Caco-2 (cell line): Measurements from ENCODE around the gene MAMLD1. TPM values are rescaled to one million over a fixed set of nuclear protein-coding genes. Genes with fewer than 3 reads are reported as not detected.

Experiments used
- BruUV-seq: library from RNA; stranded (reverse); fragments of 400-500 nt; replicated peaks from 2 replicates; lab custom pipeline; 2021; lab: Mats Ljungman, UMichigan
- CTCF ChIA-PET: fragments of 300-600 bp; sonication (Branson Sonifier 250); formaldehyde crosslinking; loops from one replicate; lab custom pipeline; 2022; ENCODE audit warnings: antibody characterized with exemption; lab: Charles Lee
- POLR2A ChIA-PET: fragments of 300-600 bp; sonication (Branson Sonifier 250); formaldehyde crosslinking; loops from one replicate; lab custom pipeline; 2022; ENCODE audit warnings: antibody characterized with exemption; lab: Charles Lee
- DNase-seq, 2 experiments: peaks; one replicate each; pipeline versions ENCODE4 v3.0.0 to v3.0.0-alpha.2; 2020 to 2022
- H3K27me3 ChIP-seq: replicated peaks from 2 replicates; pipeline ENCODE4 v1.6.0; 2011; ENCODE audit warnings: low read length; ENCODE audit not compliant: control insufficient read depth, insufficient read depth
- H3K36me3 ChIP-seq: 2 replicates; pipeline ENCODE4 v1.5.1; 2011; ENCODE audit warnings: low read length; ENCODE audit not compliant: control insufficient read depth, insufficient read depth
- H3K4me1 ChIP-seq: fragments of 250-450 bp; sonication (Bioruptor Pico); 2 replicates; pipeline ENCODE4 v1.5.1; 2020; ENCODE audit warnings: mild to moderate bottlenecking
- H3K4me3 ChIP-seq: 2 replicates; pipeline ENCODE4 v1.5.1; 2011; ENCODE audit warnings: low read depth, mild to moderate bottlenecking, control low read depth, low read length
- H3K9me3 ChIP-seq: fragments of 250-450 bp; sonication (Bioruptor Pico); 2 replicates; pipeline ENCODE4 v1.5.1; 2020; ENCODE audit warnings: mild to moderate bottlenecking, moderate library complexity
- H3K27ac Mint-ChIP-seq: one replicate; pipeline ENCODE4 v1.8.0; 2022; ENCODE audit warnings: mixed read lengths; ENCODE audit not compliant: unreplicated experiment
- H3K27me3 Mint-ChIP-seq: one replicate; pipeline ENCODE4 v1.8.0; 2022; ENCODE audit warnings: mixed read lengths; ENCODE audit not compliant: insufficient read depth, unreplicated experiment
- H3K36me3 Mint-ChIP-seq: one replicate; pipeline ENCODE4 v1.8.0; 2022; ENCODE audit warnings: mild to moderate bottlenecking, mixed read lengths; ENCODE audit not compliant: insufficient read depth, unreplicated experiment
- H3K4me1 Mint-ChIP-seq: one replicate; pipeline ENCODE4 v1.8.0; 2022; ENCODE audit warnings: low read depth, mixed read lengths; ENCODE audit not compliant: unreplicated experiment
- H3K4me3 Mint-ChIP-seq: one replicate; pipeline ENCODE4 v1.8.0; 2022; ENCODE audit warnings: mild to moderate bottlenecking, moderate library complexity, mixed read lengths; ENCODE audit not compliant: unreplicated experiment
- H3K9me3 Mint-ChIP-seq: one replicate; pipeline ENCODE4 v1.8.0; 2022; ENCODE audit warnings: mixed read lengths; ENCODE audit not compliant: unreplicated experiment
- intact Hi-C: fragments of 100-400 bp; cut with micrococcal nuclease; formaldehyde crosslinking; loops from one replicate; pipeline ENCODE4 v1.10.0; 2022; ENCODE audit not compliant: unreplicated experiment
- total RNA-seq: library from RNA; stranded (reverse); gene quantifications from 2 replicates; pipeline ENCODE4 v1.2.3, GENCODE V29; 2022
- TF ChIP-seq, protein P1 (sequence below), 2 experiments: fragments of 200-600 bp in 1 of 2; IDR thresholded peaks; 1 replicate in 1 of 2; 2 replicates in 1 of 2; pipeline versions ENCODE4 v1.5.1 to v1.8.0; 2011 to 2022; ENCODE audit warnings: antibody characterized with exemption in 1 of 2, control low read depth in 1 of 2, inconsistent platforms in 1 of 2, low read depth in 1 of 2, low read length in 1 of 2, mild to moderate bottlenecking in 1 of 2, moderate library complexity in 1 of 2; ENCODE audit not compliant: insufficient read depth in 1 of 2, severe bottlenecking in 1 of 2, unreplicated experiment in 1 of 2

The MAMLD1 gene
- total RNA-seq, 1 experiment from 2014 or later, result not detected

DNA sequence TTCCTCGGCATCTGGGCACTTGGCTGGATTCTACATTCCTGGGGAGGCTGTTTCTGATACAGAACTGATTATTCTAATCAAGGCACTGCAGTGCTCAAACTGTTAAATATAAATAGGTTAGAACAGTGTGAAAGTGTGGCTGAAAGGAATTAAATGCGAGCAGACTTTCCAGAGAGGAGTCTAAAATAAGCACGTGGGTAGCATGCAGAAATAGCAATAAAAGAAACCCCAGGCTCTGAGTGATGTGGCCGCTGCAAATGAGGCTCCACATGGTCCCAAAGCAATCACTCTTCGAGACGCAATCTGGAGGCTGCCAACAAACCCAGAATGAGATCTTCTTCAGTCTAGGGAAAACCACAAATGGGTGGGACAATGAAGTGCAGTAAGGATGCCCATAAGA is 174.7 kb downstream of the MAMLD1 start:
- Mint-ChIP-seq H3K4me3 (no peak overlapping the region), H3K27ac (no peak overlapping the region), H3K4me1 (no peaks in the 10 kb centered on the region), H3K9me3 (peaks cover 21% of the 10 kb centered on the region), H3K36me3 (no peaks in the 10 kb centered on the region), H3K27me3 (no peaks in the 10 kb centered on the region)
- no TSS peak for BruUV-seq
- Histone ChIP-seq H3K9me3 (no peaks in the 10 kb centered on the region), H3K36me3 (no peaks in the 10 kb centered on the region), H3K4me1 (no peaks in the 10 kb centered on the region), H3K27me3 (no peaks in the 10 kb centered on the region), H3K4me3 (no peak overlapping the region)
- DNase-seq, result no peak
- ChIA-PET POLR2A (no interaction called here), CTCF (no interaction called here)
- intact Hi-C loops, result no loop called here
- TF ChIP-seq, protein P1, sequence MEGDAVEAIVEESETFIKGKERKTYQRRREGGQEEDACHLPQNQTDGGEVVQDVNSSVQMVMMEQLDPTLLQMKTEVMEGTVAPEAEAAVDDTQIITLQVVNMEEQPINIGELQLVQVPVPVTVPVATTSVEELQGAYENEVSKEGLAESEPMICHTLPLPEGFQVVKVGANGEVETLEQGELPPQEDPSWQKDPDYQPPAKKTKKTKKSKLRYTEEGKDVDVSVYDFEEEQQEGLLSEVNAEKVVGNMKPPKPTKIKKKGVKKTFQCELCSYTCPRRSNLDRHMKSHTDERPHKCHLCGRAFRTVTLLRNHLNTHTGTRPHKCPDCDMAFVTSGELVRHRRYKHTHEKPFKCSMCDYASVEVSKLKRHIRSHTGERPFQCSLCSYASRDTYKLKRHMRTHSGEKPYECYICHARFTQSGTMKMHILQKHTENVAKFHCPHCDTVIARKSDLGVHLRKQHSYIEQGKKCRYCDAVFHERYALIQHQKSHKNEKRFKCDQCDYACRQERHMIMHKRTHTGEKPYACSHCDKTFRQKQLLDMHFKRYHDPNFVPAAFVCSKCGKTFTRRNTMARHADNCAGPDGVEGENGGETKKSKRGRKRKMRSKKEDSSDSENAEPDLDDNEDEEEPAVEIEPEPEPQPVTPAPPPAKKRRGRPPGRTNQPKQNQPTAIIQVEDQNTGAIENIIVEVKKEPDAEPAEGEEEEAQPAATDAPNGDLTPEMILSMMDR (IDR thresholded peaks at IDR 0.05; ENCODE audit: insufficient read depth in 1 of 2, low read depth in 1 of 2, low read length in 1 of 2, severe bottlenecking in 1 of 2, unreplicated experiment in 1 of 2), result no peak

GRCh38 chrX:150540965-150541364 is 177.8 kb downstream of the MAMLD1 start:
- POLR2A ChIA-PET, result no interaction called here
- H3K4me1 ChIP-seq, result no peaks in the 10 kb centered on the region

GRCh38 chrX:150542846-150543229 is 179.7 kb downstream of the MAMLD1 start:
- BruUV-seq, result no TSS peak
- Histone ChIP-seq H3K4me1 (no peaks in the 10 kb centered on the region), H3K4me3 (no peak overlapping the region), H3K9me3 (no peaks in the 10 kb centered on the region), H3K36me3 (no peaks in the 10 kb centered on the region), H3K27me3 (no peaks in the 10 kb centered on the region)
- ChIA-PET POLR2A (no interaction called here), CTCF (no interaction called here)
- intact Hi-C loops, result loop anchor here (5.0 kb wide), 1 partner anchor 84 kb away; no protein-coding TSS in a partner anchor
- H3K9me3 Mint-ChIP-seq, result no peaks in the 10 kb centered on the region
- H3K4me1 Mint-ChIP-seq, result no peaks in the 10 kb centered on the region
- H3K27ac Mint-ChIP-seq, result no peak overlapping the region
- H3K4me3 Mint-ChIP-seq, result no peak overlapping the region
- no peak for DNase-seq
- no peaks in the 10 kb centered on the region for H3K36me3 Mint-ChIP-seq
- TF ChIP-seq, protein P1 (IDR thresholded peaks at IDR 0.05; ENCODE audit: insufficient read depth in 1 of 2, low read depth in 1 of 2, low read length in 1 of 2, severe bottlenecking in 1 of 2, unreplicated experiment in 1 of 2), result no peak
- H3K27me3 Mint-ChIP-seq, result no peaks in the 10 kb centered on the region

More at GRCh38 chrX:150540965-150541364, 177.8 kb downstream of the MAMLD1 start:
- Mint-ChIP-seq H3K4me1 (no peaks in the 10 kb centered on the region), H3K27ac (no peak overlapping the region), H3K36me3 (no peaks in the 10 kb centered on the region), H3K9me3 (peaks cover 6% of the 10 kb centered on the region), H3K4me3 (no peak overlapping the region), H3K27me3 (no peaks in the 10 kb centered on the region)
- H3K4me3 ChIP-seq, result no peak overlapping the region
- BruUV-seq, result no TSS peak
- no peak for DNase-seq
- intact Hi-C loops, result loop anchor here (5.0 kb wide), 1 partner anchor 86 kb away; no protein-coding TSS in a partner anchor
- no peaks in the 10 kb centered on the region for H3K27me3 ChIP-seq
- TF ChIP-seq, protein P1 (IDR thresholded peaks at IDR 0.05; ENCODE audit: insufficient read depth in 1 of 2, low read depth in 1 of 2, low read length in 1 of 2, severe bottlenecking in 1 of 2, unreplicated experiment in 1 of 2), result no peak
- CTCF ChIA-PET, result no interaction called here
- H3K9me3 ChIP-seq, result no peaks in the 10 kb centered on the region
- H3K36me3 ChIP-seq, result no peaks in the 10 kb centered on the region
